NCI-H2196 (cell line): ENCODE measurements around the gene ZMYND11.
A peak's percentile ranks its signal among the peaks of the same experiment; 100 is the strongest.
"Not testable (repeated sequence)": the region's sequence is repeated elsewhere in the genome, so short reads cannot be mapped to it uniquely, and the experiment has no call there.

Source experiments
- DNase-seq: peaks from one replicate; lab custom pipeline; 2025; ENCODE audit not compliant: unreplicated experiment; lab: John Stamatoyannopoulos, UW

ZMYND11 gene

DNA sequence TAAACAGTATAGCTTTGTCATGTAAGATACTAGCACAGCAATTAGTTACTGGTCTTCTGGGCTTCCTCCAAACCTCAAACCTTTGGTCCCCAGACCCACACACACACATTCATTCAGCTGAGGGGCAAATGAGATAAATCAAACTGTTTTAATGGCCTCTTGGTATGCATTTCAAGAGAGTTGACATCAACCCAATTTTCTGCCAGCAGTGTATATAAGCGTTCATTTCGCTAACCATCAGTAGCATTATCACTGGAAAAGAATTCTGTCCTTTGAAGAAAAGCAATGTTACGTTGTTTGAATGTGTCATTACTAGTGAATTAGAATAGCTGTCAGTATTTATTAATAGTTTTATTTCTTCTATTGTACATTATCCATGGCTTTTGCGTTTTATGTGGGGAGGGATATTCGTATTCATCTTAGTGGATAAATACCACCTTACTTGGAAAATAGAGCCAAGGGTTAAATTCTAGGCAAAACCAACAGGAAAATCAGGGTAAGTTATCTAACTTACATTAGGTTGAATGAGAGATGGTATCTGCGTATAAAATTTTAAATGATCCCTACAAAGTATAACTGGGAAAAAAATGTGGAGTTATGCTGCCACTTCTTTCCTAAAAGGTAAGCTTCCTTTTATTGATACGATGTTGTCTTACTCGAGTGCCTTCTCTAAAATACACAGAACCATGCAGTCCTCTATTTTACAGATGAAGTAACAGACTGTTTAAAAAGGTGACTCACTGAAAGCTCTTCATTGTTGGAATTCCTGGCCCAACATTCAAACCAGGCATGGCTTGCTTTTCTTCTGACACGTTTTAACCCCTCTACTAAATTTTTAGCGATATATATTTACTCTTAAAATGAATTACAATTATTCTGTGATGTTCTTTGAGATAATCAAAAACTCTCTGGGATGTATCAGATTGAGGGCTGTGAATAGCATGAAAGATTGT lies 2.0 kb upstream of the ZMYND11 start:
- DNase-seq, result no peak

DNA sequence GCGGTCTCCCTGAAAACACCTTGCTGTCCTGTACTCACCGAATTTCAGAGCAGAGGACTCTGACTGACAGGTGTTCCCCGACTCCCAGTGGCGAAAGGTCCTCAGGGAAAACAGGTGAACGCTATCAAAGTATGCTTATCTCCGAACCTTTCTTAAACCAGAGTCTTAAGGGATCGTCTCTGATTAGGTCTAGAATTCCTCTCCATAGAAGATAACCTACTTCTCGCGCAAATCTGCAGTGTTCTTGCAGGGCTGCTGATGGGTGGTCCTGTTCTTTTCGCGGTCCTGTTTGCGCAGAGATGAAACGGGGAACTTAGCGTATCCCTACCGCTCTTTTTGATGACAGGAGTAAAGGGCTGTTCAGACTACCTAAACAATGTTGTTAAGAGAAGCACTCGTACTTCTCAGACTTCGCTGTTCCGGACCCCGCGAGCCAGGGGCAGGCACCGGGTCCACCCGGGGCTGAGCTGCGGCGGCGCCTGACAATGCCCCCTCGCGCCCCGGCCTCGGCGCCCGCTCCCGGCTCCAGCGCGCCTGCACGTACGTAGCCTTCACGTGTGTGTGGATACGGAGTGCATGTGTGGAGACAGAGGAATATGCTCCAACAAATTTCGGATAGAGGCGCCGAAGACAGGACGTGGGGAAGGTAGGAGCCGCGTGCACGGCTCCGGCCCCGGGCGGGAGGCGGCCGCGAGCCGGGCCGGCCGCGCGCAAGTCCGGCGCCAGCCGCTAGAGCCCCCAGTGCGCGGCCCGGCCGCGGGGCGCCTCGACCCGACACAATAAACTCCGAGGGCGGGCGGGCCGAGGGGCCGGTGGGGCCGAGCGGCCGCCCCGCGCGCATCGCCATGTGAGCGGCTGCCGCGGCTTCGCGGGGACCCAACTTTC lies 766 bp upstream of the ZMYND11 start:
- no peak for DNase-seq

DNA sequence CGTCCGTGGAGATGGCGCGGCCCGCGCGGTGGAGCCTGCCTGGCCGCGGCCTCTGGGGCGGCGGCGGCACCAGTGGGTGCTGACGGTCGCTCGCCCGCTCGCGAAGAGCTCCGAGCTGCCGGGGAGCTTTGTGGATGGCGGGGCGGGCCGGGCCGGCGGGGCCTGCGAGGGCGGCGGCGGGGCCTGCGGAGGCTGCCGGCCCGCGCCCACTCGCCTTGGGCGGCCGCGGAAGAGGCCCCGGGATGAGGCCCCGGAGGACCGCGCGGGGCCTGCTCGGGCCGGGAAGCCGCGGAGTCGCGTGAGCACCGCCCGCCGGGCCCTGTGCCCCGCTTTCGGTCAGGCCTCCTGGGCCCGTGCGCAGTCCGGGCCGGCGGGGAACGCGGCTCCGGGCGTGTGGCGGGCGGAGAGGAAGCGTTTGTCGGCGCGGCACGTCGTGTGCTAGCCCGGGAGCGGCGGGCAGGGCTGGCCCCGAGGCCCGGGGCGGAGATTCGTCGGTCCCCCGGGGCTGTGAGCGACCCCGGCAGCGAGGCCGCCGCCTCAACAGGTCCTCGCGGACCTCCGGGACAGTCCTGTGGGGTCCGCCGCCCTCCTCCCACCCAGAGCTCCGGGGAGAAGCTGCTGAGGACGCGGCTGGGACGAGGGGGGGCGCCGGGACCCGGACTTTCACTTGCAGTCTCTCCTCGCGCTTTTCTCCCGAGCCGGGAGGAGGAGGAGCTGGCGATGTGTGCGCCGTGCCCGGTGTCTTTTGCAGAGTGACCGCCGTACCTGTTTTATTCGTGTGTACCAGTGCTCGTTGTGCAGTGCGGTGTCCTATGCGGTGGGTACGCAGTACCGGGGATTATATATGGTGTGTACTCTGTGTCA lies 578 bp downstream of the ZMYND11 start:
- peak; percentile 6 for DNase-seq

DNA sequence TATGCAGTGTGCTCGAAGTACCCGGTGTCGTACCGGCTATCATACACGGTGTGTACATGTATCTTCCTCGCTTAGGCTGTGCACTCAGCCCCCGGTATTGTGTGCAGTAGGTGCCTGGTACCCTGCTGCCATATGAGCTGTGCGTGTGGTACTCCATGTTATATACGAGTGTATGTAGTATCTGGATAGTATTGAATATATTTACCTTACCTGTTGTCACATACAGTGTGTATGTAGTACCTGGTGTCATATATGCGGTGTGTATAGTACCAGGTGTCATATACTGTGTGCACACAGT lies 1.2 kb downstream of the ZMYND11 start:
- DNase-seq, result no peak

DNA sequence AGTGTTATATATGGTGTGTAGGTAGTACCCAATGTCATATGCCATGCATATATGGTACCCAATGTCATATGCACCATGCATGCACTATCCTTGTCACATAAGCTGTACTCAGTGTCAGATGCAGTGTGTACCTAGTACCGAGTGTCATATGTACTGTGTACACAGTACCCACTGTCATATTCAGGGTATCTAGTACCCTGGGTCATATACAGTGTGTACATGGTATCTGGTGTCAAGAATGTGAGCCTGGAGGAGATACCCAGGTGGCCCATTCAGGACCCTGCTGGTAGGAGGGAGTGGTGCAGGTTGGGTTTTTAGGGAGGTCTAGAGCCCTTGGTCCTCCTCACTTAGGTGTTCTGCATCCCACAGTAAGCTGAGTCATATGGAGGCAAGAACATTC lies 1.8 kb downstream of the ZMYND11 start:
- no peak for DNase-seq

DNA sequence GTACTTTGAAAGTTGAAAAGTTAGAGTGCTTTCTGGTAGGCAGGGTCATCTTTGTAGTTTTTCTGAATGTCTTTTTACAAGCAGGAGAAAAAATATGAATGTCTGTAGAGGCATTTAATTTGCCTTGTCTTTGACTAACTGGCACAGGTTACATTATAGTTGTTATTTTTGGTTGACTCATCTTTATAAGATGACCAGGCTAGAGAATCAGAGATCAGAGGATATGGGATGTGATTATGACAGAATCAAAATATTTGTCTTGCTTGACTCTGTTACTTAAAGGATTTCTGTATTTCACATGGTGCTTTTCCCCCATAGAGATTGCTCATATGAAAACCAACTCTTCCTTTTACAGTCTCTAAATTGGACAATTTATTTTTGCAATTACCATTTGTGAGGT lies 2.4 kb downstream of the ZMYND11 start:
- no peak for DNase-seq

DNA sequence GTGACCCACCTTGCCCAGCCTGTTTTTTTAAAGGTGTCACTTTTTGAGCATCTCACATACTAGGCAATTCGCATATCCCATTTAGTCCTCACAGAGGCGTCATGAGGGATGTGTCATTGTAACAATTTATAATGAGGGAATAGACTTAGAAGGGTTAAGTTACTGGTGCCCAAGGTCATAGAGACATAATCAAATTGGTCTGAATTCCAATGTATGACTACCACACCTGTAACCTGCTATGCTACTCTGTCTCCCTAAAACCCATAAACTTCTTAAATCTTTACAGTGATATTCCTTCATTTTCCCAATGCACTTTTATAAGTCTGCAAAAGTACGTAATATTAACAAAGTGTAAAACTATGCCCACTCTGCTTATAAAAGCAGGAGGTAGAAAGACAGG lies 7.1 kb downstream of the ZMYND11 start:
- DNase-seq, result no peak

DNA sequence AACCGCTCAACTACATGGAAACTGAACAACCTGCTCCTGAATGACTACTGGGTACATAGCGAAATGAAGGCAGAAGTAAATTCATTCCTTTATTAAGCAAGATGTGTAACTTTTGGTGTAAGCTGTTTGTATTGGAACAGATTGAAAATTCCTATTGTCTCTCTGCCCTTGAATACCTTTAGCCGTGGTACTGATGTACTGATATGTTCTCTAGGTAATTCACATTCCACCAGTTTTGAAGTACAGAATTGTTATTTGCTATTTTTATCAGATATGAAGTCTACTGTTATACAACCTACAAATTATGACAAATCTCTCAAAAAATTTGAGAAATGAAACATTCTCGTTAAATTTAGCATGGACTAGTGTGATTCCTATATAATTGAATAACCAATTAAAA lies 17.7 kb downstream of the ZMYND11 start:
- no peak for DNase-seq

DNA sequence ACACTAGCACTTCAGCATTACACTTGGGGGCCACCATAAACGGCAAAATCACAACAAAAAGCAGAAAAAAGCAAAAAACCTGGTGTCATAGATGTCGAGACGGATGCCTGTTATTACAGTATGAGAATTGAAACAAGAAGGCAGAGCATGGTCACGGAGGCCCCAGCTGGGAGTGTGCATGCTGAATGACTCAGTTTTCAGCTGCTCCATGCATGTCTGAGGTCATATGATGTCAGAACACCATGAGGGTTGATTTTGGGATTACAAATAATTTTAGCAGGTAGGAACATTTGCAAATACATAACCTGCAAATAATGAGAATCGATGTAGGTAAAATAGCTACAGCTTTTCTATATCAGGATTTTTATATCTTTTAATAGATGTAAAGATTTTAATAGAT lies 19.1 kb downstream of the ZMYND11 start:
- no peak for DNase-seq

DNA sequence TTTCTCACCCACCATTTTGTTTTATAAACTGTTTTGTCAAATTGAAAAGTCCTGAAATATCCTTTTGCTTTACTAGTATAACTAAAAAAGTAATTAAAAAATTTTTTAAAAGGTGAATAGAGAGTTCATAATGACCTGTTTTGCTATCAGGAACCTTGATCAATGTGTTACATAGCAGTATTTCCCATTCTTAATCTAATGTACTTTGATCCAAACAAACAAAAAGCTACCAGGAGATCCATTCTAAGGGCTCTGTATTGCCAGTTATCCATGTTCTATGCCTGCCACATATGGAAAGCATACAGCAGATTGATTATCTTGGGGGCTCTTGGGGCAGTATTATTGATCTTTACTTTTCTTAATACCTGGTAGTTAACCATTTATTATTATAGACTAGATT lies 32.1 kb downstream of the ZMYND11 start:
- no peak for DNase-seq

DNA sequence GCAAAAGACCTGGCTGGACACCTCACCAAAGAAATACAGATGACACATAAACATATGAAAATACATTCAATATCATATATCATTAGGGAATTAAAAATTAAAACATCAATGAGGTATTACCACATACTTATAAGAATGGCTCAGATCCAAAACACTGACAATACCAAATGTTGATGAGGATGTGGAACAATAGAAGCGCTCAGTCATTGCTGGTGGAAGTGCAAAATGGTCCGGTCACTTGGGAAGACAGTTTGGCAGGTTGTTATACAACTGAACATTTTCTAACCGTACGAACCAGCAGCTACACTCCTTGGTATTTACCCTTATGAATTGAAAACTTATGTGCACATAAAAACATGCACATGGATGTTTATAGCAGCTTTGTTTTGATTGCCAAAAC lies 38.5 kb downstream of the ZMYND11 start:
- DNase-seq, result no peak

DNA sequence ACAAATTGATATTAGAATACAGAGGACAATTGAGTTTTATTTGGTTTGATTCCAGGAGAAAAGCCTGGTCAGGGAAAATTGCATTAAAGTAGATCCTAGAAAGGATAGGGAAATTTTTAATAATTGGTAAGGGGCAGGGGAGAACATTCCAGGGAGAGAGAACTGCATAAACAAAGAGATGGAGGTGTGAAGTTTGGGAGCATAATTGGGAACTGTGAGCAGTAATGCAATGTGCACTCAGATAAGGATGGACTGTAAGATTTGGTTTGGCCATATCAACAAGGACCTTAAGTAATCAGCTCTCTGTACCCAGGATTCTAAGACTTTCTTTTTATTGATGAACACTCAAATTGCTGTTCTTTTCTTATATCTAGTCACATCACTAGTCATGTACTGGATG lies 41.4 kb downstream of the ZMYND11 start:
- no peak for DNase-seq

DNA sequence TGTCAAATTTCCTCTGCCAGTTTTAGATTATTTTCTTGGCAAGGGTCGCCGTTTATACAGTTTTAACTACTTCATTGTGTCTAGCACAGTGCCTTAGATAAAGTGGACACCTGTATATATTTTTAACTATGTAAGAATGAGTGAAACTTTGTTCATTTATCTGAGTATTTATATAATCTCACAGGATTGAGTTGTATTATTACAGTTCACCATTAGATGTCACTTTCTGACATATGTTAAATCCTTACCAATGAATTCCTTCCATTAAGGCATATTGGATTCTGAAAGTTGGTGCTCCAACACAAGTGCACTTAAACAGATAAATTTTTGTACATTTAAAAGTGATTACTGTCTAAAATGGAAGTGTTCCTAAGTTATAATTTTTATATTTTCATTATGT lies 43.0 kb downstream of the ZMYND11 start:
- peak; percentile 3 for DNase-seq

DNA sequence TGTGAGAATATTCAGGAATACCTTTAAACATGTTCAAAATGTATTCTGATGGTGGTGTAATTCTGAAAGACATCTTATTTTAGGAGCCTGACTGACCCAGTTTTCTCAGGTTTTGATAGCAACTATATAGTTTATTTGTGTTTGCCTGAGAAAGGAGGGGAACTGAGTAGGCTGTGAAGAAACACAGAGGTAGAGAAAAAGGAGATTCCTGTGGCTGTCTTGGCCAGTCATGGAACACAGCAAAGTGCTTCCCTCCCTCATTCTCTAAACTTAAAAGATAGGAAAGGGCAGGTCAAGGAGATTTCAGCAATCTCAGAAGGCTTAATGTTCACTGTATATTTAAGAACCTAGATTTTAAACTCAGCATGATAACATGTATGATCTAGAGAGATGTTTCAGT lies 43.5 kb downstream of the ZMYND11 start:
- DNase-seq, result no peak

DNA sequence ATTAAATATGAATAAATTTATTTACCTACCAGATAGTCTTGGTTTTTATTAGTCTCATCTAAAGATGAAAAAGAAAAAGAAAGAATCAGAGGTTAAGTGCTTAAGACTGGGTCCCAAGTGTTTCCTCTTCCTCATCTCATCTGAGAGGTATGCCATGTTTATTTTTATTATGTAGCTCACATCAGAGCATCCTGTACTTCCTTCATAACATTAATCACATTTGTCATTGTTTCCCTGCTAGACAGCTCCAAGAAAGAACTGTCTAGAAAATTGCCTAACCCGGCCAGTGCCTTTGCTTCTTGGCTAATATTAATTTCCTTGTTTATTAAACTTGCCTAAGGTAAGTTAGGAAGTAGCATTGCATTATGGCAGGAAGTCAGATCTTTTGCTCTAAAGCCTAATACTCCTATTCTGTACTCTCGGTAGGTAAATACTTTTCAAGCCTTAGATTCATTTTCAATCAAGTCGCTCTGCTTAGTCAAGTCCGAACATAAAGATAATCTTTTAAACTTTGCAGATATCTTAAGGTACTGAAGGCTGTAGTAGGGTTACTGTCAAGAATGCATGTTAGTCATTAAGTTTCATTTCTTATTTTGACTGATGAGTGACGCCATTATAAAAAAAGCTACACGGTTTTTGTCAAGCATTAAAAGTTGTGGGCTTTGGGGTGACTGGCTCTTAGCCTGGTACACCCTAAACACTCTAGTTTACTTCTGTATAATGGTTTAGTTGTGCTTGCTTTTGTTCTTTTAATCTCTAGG lies 47.4 kb downstream of the ZMYND11 start:
- no peak for DNase-seq

DNA sequence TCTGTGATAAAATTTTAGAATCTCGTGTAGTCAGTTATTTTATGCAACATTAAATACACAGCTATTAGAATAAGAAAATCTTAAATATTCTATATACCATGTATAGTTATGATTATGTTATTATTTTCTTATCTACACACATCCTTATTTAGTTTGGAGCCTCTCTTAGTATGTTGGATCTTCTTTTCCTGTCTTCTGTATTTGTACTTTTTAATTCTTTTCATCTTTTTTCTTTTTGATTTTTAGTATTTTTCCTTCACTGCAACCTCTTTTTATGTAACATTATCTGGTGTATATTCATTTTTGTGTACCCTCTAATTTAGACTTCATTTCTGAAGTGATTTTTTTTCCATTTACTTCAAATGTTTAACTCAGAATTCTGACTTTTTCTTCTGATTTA lies 48.9 kb downstream of the ZMYND11 start:
- no peak for DNase-seq

DNA sequence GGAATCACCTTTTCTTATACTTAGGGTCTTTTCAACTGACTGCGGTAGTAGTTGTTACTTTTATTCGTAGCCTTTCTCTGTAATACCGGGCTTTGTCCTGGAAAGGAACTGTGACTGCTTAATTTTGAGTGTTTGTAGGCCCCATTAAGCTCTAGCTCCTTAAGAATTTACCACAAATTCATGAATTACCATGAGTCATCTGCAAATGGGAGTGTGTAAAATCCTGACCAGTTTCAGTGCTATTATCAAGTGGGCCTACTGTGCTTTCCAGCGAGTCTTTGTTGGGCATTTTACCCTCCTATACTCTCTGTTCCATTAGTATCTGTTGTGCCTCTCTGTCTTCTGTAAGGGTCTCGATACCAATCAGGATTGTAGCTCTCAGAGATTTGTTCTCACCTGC lies 49.7 kb downstream of the ZMYND11 start:
- no peak for DNase-seq

DNA sequence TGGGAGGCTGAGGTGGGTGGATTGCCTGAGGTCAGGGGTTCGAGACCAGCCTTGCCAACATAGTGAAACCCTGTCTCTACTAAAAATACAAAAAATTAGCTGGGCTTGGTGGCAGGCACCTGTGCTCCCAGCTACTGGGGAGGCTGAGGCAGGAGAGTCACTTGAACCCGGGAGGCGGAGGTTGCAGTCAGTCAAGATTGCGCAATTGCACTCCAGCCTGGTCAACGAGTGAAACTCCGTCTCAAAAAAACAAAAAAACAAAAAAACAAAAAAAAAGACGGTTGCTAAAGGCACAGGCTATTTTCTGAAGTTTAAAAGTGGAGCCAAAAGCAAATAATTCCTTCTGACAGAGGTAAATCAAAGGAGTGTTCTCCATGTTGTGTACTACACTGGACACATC lies 50.3 kb downstream of the ZMYND11 start:
- not testable (repeated sequence) for DNase-seq

DNA sequence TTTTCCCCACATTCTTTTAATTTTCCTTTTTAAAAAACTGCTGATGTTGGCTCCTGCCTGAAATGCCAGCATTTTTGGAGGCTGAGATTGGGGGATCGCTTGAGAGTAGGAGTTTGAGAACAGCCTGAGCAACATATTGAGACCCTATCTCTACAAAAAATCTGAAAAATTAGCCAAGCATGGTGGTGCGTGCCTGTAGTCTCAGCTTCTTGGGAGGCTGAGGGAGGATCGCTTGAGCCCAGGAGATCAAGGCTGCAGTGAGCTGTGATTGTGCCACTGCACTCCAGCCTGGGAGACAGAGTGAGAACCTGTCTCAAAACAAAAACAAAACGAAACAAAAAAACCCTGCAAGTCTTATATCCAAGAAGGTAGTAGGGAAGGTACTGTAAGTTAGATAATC lies 51.7 kb downstream of the ZMYND11 start:
- DNase-seq, result no peak

DNA sequence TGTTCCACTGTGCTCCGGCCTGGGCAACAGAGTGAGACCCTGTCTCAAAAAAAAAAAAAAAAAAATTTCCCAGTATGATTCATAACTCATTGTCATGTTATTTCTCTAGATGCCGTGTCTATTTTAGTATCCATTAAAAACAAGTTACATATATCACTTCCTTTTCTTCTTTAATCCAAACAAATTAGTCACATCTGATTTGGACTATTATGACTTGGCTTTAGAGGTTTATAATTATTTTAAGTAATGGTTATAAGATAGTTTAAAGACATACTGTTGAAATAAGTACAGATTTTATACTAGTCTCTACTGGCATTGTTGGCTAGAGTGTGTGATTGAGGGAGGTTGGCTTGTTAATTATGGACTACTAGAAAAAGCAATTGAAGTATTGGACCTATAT lies 53.3 kb downstream of the ZMYND11 start:
- no peak for DNase-seq

DNA sequence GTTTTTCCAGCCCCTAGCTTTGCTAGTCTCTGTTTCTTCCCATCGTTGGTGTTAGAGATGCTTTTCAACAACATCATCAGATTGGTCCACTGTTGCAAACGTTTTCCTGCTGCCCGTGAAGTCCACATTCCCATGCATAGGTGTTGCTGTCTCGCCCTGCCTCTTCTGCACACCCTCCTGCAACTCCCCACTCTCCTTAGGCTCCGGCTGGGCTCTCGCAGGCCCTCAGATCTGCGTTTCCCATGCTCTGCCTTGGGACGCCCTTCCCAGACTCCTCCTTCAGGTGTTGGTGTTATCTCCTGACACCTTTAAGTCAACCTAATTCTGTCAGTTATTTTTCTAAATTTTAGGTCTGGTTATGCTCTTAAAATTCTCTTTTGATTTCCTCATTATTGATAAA lies 55.0 kb downstream of the ZMYND11 start:
- no peak for DNase-seq
